HG03066 (cell line): ENCODE results near the gene MED9.

Experiments
- ATAC-seq: cut with Tn5 transposase; IDR thresholded peaks from one replicate; pipeline ENCODE4 v1.9.1; 2021; ENCODE audit warnings: low read depth; ENCODE audit not compliant: unreplicated experiment

Gene MED9

DNA sequence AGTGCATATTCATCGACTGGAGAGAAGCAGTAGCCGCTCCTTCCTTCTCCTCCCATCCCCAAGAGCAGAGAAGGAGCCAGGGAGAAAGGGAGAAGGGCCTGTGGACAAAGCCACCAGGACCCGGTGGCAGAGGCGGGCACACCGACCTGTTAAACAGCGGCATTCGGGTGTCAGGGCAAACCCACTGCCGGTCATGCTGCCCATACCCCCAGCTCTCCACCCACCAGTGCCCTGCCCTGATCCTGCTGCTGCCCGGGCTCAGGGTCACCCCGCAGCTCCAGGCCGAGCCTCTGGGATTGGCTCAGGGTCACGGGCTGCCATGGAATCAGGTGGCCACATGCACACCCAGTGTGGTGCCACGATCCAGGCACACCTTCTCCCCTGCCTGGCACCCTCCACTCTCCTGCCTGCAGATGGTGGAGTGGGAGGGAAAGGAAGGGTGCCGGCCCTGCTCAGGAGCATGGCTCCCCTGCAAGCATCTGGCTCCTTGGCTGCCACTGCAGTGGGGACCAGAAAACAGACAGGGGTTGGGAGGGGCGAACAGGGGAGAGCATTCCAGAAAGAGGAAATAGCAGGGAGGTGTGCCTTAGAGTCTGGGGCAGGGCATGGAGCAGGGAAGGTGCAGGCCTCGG, 37.7 kb downstream of the MED9 start:
- ATAC-seq: no peak

DNA sequence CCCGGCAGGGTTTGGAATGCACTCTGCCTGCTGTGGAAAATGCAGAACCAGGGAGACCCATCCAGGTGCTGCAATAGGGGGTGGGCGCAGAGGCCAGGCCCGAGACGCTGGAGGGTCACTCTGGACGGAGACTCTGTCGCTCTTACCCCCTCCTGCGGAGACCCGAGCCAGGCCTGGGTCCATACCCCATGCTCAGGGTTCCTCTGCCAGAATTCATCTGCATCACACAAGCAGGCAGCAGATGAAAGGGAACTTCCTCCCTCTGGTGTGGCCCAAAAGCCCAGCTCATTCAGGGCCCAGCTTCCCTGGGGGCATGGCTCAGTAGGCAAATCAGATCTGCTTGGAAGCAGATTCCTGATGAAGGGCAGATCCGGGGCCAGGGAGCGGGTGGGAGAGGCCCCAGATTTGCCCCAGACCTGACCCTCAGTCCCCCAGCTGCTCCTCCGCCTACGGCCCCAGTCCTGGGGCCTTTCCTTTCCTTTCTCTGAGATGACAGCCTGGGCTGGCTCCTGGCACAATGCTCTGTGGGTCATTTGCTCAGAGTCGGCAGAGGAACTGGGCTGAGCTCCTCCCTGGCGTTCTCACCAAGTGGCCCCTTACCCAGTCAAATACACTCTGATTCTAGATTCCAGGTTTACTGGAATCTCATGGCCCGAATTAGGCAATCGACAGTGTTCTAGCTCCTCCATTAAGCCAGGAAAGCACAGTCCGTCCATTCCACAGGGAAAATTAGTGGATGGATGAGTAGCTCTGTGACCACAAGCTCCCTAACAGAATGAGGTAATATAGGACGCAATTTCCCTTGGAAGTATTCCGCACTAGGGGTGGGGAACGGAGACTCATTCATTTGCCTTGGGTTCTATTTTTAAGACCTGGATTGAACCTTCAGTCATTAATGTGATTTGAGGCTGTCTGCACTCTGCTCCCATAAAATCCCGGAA, 38.5 kb downstream of the MED9 start:
- no peak for ATAC-seq

DNA sequence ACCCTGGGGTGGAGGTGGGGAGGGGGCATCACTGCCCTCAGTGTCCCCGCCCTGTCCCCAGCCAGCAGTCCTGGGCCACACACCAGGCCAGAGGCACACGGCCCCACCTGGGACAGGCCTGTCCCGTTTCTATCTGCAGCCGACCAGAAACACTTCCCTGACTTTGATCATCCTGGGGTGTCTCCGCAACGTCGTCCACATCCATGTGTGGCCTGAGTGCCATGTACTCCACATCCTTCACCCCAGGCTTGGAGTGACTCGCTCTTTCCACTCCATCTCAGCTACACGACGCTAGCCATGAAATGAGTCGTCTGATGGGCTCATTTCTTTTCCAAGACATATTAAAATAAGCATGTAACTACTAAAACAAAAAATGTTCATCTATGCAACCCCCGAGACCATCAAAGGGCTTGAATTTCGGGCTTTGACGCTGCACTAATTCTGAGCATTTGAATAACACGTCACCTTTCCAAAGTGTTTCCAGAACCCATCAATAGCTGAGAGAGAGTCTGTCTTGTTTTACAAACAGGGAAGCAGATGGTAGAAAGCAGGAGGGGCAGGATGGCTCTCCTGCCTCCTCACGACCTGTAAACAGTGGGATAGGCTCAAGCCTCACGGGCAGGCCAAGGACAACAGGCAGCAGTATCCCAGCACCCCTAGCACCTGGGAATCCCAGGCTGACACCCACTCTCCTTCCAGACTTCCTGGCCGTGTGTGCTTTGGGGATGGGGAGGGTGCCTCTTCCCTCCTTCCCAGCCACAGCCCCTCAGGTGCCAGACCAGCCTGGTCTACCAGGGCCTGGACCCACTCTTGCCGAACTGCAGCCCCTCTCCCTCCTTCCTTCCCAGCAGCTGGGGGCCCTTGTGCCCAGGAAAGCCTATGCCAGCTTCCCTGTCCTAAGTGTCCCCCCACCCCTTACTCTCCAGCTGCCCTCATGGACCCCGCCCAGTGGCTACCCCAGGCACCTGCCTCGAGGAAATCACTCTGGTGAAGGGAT, 39.4 kb downstream of the MED9 start:
- no peak for ATAC-seq

DNA sequence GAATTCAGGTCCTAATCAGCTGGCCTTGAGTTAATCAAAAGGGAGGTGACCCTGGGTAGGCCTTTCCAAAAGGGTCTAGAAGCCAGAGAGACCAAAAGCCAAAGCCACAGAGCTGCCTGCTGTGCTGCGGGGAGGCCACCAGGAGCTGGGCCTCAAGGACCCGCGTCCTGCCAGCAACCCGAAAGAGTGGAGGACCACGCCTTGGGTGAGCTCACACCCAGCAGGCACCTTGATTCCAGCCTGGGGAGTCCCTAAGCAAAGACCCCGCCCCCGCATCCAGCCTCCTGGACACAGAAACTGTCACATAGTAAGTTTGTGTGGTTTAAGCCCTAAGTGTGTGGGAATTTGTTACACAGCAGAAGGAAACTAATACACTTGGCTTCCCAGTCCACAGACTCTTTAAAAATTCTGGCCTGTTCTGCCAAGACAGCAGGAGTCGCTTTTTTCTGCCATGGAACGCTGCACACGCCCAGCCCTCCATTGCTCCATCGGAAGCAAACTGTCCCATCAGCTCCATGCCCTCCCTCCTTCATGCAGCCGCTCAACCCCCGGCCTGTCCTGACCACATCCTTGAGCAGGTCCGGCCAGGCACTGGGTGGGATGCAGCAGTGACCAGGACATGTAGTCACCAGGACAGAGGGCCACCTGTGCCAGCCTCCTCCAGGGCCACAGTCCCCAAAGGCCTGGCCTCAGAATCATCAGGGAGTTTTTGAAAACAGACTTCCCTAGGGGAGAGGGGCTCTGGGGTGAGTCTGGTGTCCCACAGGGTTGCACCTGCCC, 40.3 kb downstream of the MED9 start:
- no peak for ATAC-seq

DNA sequence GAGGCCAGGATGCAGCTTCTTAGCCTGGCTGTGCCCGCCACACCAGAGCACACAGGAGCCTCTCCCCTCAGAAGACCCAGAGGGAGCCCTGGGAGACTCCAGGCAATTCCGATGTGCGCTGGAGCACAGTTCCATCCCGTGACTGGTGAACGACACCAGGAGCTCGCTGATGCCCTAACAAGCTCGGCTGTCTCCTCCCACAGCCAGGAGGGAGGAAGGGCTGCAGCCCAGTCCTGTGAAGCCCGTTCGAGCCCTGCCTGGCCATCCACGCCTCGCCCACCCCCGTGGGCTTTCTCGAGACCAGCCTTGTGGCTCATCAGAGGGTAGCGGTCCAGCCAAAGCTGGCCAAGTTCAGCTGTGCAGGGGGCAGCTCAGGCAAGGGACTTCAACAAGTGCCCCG, 41.2 kb downstream of the MED9 start:
- no peak for ATAC-seq

DNA sequence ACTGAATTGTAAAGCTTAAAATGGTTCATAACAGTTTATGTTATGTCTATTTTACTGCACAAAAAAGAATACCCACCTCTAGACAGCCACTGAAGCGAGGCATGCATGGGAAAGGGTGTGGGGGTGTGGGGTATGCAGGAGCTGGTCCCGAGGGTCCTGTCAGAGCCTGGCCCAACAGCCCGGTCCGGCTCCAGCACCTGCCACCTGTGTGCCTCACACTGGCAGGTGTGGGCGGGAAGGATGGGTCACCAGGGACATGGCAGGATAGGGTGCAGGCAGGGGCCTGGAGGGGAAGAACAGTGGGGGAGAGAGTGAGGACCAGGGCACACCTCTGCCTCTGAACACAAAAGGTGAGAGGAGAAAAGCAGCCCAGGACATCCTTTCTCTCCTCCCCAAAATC, 42.2 kb downstream of the MED9 start:
- ATAC-seq: no peak

DNA sequence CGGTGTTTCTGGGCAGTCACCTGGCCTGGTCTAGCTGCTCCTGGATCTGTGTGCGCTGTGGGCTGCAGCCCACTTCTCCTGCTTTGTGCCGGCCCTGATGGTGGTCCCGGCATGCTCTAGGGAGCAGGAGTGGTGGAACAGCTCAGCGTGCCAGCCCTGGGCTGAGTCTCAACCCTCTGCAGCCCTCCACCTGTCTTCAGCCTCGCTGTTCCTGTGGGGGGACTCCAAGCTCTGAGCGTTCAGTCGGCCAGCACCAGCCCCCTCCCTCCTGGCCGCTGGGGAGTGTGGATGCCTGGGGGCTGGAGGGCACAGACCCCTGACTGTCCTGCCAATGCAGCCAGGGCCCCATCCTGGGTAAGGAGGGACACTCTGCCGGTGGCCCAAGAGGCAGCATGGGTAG, 43.1 kb downstream of the MED9 start:
- no peak for ATAC-seq

DNA sequence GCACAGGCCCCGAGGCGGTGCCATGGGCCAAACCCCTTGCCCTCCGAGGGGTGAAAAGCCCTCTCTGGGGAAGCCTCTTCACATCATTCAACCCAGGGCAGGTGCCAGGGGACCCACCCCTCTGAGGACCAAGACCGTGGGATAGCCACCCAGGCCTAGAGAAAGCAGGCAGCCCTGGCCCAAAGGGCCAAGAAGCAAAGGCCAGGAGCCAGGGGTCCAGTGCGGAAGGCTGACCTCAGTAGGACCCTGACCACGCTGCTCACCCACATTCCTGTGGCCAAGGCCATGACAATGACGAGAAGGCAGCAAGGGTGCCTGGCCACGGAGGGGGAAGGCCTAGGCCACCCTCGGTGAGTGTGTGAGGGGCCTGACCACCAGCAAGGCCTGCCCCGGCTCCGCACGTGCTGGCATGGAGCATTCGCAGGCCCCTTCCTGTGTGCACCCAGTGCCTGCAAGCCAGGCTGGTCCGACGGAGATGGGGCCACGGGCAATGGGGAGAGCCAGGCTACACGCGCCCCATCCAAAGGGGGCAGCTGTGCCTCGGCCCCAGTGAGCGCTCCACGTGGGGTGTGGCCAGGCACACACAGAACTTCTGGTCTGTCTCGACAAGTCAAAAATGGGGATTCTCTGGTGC, 43.9 kb downstream of the MED9 start:
- no peak for ATAC-seq

DNA sequence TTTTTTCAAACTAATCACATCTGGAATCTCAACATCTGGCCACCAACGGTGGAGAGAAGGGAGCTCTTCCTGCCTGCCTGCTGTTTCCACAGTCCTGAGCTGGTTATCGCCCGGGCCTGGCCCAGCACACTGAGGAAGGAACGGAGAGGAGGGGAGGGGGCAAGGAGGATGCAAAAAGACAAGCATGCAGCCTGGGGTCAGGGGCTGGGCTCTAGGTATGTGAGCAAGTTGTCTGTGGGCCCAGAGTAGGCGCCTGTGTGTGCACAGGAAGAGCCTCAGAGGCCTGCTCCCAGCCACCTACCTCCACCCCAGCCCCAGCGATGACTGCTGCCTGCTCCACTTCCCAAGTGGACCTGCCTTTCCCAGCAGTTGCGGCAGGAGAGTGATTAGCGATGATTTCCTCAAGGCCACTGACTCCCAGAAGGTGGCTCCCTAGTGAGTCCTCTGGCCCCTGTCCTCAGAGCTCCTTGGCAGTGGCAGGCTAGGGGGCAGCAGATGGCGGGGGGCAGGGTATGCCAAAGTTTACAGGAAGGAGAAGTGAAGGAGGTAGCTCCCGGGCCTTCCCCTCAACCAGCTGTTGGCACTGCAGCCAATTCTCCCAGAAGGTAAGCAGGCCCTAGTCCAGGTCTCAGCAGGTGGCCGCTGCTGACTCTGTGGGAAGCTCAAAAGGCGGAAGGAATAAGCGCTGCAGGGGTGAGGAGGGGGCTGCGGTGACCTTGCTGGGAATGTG, 46.4 kb downstream of the MED9 start:
- no peak for ATAC-seq

DNA sequence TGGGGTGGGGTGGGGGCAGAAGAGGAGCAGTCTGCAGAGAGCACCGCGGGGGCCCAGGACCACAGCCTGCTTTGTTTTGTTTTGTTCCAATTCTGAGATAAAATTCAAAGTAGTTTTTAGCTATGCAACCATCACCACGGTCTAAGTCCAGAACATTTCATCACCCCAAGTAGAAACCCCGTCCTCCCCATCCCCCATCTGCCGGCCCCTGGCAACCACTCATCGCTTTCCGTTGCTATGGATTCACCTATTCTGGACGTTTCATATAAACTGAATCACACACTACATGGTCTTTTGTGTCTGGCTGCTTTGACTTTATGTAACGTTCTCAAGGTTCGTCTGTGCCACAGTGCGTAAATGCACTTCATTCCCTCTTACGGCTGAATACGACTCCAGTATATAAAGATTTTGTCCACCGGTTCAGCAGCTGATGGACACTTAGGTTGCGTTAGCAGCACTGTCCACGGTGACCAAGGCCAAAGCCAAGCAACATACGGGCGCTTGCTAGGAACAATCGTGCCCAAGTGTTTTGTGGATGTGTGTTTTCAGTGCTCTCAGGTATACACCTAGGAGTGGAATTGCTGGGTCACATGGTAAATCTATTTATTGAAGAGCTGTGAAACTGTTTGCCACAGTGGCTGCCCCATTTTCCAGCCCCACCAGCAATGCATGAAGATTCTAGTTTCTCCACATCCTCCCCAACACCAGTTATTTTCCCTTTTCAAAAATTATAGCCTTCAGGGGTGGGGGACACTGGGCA, 47.1 kb downstream of the MED9 start:
- ATAC-seq: no peak

DNA sequence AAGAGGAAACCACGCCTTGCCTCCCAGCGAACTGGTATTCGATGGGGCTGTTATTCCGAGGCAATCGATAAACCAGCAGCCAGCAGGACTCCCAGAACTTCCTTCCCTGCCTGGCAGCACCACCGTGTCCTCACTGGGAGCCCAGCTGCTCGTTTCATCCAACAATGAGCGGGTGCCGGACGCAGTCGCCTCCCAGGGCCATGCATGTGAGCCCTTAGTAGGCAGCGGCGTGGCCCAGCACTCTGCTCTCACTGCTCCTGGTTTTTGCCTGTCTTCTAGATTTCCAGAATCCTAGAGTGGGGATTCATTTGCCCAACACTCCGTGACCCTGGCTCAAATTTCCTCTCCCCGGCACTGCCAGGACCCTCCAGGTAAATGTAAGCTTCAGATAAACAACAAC, 48.5 kb downstream of the MED9 start:
- ATAC-seq: no peak

DNA sequence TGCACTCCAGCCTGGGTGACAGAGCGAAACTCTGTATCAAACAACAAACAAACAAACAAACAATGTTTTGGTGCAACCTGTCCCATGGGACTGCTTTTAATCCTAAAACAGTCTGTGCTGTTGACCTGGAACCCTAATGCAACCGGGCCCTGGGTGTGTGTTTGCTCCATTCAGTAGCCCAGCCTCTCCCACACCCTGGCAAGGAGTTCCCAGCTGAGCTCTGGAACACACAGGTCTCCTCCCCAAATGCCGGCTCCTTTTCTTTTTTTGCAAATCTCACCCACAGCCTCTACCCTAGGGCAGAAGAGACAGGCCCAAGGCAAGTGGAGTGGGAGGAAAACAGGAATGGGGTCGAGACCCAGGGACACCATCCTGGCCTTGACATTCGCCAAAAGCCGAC, 49.2 kb downstream of the MED9 start:
- no peak for ATAC-seq

DNA sequence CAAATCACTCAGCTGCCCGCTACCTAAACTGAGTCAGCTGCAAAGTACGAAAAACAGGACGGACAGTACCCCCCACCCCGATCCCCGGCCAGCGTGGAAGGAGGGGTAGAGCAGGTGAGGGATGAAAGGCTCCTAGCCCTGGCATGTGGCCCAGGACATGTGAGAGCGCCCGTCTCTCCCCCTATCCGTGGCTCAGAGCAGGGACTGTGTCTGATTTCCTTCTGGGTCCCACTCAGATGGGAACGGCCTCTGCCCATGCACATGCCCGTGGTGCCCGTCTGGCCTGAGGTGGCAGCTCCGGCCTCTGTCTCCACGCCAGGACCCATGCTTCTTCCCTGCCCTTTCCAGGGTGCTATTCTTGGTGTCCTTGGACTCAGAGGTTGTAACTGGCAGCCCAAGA, 49.6 kb downstream of the MED9 start:
- ATAC-seq: no peak

DNA sequence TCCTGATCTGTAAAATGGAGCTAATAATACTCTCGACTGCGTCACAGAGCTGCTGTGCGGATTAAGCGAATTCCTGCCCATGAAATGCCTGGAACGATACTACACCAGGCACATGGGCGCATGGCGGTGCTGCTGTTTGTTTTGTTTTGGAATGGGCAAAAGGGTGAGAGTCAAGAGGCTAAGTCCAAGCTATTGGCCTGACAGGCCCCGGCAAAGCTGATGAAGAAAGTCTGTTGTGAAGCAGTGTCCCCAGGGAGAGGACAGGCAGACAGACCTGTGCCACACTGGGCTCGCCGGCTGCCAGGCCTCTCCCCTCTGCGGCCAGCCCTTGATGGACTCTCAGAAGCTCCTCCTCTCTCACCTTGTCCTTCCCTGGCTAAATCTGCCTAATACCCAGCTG, 50.7 kb downstream of the MED9 start:
- no peak for ATAC-seq

DNA sequence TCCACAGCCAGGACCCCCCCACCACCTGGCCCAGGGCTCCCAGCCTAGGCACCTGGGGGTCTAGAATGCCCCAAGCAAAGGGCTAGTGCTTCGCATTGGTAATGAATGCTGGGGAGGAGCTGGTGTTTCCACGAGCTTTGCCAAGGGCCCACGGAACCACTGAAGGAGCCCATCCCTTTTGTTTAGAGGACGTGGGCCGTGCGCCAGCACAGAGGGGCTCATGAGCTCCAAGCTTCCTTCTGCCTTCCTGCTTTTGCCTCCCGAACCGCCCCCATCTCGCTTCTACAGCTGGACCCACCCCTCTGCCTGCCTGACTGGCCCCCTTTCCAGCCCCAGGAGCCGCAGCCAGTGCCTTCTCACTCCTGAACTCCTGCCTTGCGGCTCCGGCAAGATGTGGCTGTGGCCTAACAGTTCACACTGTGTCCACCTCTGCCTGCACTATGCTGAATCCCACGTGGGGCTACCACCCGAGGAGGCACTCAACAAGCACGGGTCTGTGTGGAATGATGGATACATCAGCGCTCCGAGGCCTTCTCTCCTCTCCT, 51.2 kb downstream of the MED9 start:
- no peak for ATAC-seq

DNA sequence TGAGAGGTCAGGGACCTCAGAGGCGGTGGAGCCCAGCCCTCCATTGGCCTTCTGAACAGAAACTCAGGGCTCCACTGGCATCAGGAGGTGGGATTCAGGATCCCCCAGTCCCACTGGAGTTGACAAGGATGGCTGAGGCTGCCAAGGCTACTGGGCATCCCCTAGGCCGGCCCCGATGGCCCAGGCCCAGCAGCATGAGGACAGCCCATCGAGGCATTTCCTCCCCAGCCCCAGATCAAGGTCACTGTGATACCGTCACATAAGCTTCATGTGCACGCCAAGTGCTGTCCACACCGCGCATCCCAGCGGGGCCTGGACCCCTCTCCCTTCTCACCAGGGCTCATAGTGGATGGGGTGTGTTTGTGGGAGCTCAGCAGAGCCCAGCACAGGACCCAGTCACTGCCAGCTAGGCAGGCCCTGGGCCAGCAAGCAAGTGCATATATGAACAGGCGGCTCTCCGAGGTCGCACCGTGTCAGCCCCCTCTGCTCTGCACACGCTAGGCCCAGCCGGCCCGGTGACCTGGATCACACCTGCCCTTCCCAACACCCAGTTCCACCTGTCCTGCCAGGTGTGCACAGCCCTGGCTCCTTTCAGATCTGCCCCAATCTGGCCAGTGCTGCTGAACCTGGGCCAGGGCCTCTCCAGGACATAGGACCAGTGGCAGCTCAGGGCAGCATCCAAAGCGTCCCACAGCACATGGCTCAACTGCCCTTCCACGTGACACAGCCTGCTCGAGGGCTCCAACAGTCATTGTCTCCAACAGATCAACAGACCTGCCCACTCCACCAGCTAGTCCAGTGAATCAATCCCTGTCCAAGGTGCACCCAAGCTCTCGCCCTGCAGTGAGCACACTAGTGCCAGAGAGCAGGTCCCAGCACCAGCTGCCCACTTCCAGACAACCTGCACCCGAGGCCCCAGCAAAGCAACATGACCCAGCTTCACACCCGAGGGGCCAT, 52.2 kb downstream of the MED9 start:
- no peak for ATAC-seq

DNA sequence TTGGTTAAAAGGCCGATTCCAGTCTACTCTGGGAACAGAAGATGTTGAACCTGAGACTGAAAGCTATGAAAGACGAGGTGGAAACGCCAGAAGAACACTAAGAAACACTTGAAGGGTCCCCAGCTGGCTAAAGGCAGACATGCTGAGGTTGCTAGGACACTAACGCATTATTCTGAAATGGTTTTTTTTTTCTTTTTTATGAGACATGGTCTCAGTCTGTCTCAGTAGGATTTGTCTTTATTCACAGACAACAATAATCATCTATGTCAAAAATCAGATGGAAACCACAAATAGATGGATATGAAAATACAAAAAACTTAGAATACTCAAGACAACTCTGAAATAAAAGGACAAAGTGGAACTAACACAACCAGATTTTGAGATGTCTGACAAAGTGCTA, 54.4 kb downstream of the MED9 start:
- ATAC-seq: no peak
